KG1 (cell line): ENCODE results near the gene ANO2.
"Not testable (repeated sequence)": the region's sequence is repeated elsewhere in the genome, so short reads cannot be mapped to it uniquely, and the experiment has no call there.

Experiments
- DNase-seq: peaks from one replicate; lab custom pipeline; 2025; lab: John Stamatoyannopoulos, UW

Gene ANO2

DNA sequence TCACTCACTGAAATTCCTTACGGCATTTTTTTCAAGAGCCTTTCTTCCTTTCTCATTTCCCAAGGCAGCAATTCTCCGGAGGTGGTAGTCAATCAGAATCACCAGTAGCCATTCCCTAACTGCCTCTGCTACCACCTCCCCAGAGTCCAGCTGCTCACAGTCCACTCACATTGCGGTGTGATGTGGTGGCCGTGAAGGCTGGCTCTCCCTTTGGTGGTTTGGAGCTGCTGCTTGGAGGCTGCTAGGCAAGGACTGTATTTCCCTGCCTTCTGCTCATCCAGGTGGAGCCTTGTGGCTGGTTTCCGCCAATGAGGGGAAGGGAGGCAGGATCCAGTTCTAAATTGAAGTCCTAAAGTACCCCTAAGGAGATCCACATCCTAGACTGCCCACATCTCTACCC is 222.0 kb downstream of the ANO2 start:
- no peak for DNase-seq

DNA sequence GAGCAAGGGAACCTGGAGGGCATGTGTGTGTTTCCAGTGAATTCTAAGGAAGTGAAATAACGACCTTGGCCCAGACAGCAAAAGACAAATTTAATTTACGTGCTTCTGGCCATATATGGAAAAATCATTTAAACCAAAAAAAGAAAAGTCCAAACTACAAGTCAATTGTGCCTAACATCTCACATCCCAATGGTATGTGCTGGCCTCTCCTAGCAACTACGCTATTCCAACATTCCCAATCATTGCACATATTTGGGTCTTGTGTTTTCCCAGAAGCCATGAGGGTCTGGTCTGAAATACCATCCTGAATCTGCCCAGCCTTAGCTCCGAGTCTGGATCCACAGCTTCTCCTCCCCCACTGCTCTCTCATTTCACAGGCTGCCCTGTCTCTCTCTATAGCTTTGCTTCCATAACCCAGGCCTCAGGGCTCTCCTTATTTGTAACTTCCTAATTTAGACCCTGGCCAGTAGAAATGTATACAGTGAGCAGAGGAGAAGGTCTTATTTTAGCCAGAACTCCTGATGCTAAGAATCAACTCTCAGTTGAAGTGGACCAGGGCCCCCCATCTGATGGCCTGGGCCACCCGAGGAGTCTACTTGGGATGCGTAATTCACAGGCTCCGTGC is 224.6 kb downstream of the ANO2 start:
- DNase-seq = no peak

DNA sequence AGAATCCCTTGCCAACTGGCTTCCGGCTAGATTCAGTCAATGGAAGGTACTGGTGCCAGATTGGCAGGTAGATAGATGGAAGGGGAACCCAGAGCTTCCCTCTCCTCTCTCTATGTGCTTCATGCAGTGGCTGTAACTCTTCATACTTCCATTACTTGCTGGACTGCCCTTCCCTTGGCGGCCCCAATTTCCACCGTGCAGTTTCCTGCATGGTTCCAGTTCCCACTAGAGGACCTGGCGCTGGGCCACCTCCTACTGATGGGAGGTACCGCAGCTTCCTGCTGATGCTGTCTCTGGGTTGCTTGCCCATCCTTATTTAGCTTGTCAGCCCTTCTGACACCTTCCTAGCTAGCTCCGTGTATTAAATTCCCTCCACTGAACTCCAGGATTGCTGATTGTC is 226.4 kb downstream of the ANO2 start:
- DNase-seq = no peak

DNA sequence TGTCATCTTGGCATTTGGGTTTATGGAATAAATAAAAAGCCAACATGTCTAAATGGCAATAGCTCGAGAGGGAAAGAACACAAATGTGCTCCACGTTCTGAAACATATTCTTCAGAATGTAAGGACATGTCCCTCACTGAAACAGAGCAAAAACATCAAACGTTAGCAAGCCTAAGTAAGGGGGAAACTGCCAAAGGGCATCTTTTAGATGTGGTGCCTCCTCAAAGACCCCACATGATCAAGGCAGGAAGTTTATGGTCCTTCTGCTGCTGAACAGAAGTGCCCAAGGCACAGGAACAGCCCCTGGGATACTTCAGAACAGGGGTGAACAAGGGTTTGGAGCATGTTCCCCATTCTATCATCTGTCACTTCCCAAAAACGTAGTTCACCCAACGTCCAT is 227.0 kb downstream of the ANO2 start:
- DNase-seq = no peak

DNA sequence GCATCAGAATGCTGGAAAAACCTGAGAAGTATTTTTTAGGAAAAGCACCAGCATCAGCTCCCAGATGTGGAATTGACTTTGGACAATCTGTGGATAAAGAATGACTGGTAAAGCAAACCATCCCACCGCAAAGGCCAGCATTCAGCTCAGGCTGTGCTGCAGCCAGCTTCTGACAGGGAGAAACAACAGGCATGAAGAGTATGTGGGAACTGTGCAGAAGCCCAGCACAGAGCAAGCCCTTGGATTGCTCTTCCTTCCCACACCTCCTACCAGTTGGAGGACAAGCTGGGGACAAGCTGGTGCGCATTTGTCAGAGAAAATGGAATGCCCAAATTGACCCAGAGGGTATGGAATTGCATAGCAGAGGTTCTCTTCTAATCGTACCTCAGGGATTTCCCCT is 228.1 kb downstream of the ANO2 start:
- no peak for DNase-seq

DNA sequence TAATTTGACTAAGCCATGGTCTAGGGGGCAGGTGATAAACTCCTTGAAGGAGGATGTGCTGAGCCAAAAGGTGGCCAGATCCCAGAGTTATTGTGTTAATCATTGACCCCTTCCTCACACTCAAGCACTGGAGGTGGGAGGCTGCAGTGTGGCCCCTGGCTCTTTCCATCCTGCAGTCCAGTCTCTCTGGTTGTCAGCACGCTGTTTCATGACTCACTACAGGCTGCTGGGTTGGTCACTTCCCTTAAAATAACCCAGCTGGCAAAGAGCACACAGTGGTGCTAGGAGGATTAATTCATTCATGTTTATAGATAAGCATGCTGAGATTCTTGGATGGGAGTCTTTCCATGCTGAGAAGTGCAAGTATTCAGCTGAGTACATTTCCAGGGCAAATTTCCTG is 228.9 kb downstream of the ANO2 start:
- DNase-seq = no peak

DNA sequence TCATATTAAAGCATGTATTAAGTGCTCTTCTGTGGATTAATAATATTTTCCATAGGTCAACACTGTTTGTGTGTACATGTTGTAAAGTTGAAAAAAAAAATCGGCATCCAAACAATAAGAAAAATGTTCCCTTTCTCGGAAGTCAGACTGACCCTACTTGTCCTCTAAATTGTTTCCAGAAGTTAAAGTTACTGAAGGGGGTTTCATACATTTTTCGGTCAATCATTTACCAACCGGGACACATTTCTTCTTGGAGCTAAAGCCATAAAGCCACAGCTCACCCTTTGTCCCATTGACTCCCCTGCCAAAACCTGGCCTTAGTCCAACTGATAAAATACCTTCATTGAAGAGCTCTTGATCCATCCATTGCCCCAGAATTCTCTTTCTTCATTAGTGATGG is 230.0 kb downstream of the ANO2 start:
- DNase-seq = no peak

DNA sequence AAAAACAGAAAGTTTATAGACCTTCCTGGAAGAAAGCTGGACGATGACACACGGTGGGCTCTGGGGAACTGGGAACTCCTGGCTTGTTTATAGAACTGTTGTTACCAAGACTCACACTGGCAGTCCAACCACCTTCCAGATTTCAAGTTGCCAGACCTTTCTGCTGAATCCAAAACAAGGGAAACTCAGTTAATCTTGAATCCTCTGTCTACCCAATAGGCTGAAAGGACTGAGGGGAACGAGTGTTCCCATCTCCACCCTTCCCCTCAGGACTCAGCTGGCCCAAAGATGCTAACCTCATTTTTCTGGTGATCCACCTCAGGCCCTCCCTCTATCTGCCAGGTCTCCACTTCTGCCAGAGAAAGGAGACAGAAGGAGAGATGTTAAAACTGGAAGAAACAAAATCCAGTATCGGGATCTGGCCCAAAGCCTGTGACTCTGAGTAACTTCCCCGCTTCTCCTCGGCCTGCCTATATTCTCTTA is 231.4 kb downstream of the ANO2 start:
- no peak for DNase-seq

DNA sequence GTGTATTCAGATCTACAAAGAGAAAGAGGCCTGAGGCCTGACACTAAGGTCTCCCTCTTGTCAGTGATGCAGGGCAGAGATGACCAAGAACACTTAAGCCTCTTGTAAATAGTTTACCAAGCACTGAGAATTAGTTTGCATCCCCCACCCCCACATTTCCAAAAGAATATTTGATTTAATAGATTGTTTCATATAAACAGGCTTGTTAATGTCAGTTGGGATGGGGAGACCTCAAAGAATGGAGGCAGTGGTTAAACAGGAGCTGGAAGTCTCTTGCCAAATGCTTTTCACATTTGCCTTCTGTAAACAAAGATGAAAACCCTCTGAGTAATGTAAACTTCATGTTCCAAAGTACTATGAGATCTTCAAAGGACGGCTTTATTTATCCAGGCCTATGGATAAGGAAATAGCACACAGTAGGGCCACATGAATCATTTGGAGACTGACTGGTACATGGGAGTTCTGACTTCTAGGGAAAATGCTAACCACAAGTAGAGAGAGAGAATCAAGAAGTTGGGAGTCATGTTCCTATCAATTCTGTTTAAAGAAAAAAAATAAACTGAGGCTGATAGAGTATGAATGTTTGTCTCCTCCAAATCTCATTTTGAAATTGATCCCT is 234.7 kb downstream of the ANO2 start:
- DNase-seq = no peak

DNA sequence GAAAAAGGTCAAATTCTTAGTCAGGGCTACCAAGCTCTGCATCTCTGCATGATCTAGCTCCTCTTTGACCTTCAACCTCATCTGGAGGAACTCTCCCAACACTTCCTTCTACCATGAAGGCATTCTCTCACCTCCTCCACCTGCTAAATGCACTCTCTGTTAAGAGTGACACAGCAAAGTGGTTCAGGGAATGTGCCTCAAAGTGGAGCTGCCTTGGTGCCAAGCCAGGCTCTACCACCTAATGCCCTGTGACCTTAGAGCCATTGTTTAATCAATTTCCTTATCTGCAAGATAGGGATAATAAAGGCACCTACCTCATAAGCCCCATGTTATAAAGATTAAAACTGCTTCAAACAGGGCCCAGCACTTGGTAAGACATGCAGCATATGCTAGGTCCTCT is 236.7 kb downstream of the ANO2 start:
- no peak for DNase-seq

DNA sequence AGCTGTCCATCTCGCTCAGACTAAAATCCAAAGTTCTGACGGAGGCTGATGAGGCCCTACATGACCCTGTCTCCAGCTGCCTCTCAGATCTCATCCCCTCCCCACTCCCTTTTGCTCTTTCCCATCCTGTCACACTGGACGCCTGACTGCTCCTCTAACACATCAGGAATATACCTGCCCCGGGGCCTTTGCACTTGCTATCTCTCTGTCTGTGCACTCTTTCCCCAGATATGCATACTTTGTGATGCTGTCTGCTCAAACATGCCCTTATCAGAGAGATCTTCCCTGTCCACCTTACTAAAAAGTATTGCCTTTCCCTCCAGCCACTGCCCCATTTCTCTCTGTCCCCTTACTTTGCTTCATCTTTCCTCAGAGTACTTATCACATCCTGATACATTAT is 238.8 kb downstream of the ANO2 start:
- no peak for DNase-seq

DNA sequence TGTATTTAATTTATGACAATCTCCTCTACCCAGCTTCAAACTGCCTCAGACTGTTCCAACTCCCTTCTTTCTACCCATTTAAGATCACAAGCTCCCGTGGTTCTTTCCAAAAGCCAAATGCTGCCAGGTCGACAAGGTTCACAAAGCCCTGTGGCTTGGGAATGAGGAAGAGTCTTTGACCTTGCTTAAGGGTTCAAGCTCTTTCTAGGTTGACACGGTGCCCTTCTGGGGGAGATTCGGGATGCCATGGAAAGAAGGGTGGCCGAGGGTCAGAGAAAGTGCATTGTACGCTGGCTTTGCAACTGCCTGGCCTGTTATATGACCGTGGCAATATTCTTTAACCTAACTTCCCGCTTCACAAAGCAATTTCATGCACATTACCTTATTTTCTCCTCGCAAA is 239.3 kb downstream of the ANO2 start:
- no peak for DNase-seq

DNA sequence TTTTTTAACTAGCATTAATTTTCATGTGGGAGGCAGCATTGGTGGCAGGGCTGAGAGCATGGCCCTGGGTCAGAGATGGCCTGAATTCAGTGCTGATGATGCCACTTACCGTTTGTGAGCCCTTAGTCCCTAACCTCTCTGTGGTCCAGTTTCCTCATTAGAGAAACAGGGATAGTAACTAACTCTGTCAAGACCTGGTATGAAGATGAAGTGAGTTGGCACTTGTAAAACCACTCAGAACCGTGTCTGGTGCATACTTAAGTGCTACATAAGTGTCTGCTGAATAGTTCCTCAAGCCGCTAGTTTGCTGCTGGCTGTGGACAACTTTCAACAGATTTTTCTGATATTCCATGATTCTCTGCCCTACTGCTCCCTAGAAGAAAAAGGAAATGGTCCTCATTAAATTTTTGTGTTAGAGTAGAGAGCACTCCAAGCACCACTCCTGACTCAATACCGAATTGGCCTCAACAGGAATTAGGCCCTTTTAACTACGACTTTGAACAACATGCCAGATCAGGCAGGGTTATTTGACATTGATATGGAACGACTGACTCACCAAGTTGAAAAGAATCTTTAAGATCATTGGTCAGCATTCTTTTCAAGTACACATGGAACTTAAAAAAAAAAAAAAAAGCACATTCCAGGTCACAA is 250.2 kb downstream of the ANO2 start:
- no peak for DNase-seq

DNA sequence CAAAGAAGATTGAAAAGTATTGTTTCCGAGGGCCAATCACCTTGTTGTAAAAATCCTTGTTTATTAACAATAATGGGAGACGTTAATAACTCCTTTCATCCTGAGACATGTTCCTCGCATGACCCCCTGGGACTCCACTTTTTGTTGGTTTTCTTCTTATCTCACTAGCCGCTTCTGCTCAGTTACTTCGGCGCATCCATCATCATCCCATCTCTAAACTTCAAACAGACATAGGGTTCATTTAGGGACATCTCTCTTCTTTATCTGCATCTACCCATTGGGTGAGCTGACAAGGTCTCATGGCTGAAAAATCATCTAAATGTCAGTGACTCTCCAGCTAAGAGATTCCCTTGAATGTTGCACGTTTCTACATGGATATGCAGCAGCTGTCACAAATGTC is 252.2 kb downstream of the ANO2 start:
- DNase-seq = no peak

DNA sequence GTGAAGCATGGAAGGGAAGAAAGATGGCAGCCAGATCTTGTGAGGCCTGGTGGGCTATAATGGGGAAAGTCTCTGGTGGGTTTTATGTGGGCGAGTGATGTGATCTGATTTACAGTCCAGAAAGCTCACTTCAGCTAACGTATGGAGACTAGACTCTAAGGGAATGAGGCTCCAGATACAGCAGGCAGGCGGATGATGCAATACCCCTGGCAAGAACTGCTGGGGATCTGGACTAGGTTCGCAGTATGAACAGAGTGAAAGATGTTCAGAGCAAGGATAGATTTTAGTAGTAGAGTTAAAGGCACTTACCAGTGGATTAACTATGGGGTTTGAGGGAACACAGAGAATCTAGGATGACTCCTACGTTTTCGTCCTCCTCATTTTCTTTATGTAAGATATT is 253.1 kb downstream of the ANO2 start:
- DNase-seq = no peak

DNA sequence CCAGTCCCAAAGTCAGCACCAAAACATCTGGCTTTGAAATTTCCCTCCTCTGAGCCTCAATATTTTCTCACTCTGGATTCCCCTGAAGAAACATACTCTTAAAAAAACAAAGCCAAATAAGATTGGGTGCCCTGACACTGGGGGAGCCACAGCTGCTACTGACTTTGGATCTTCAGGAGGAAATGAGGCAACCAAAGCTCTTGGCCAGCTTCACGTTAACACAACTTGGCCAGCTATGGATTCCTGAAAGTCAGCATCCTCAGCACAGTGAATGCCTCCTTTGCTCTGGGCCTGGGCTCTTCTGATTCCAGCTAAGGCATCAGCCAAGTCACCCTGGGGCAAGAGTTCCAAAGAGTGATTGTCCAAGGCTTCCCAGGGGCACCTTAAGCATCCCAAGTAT is 254.8 kb downstream of the ANO2 start:
- DNase-seq = no peak

DNA sequence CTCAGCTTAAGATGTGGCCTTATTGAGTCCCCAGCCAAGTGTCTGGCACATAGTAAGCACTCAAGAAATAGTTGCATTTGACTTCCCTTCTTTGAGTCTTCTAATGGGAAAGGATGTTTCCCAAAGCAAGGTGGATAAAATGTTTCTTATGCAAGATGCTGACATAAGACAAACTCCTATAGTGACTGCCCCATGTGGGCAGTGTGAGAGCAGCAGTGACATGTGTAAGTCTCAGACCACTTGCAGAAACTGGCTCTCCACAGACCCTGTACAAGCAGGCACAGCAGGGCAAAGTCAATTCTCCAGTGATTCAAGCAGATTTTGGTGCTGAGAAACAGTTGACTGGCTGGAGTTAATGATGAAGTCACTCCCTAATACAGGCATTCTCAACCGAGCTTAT is 255.3 kb downstream of the ANO2 start:
- DNase-seq = no peak

DNA sequence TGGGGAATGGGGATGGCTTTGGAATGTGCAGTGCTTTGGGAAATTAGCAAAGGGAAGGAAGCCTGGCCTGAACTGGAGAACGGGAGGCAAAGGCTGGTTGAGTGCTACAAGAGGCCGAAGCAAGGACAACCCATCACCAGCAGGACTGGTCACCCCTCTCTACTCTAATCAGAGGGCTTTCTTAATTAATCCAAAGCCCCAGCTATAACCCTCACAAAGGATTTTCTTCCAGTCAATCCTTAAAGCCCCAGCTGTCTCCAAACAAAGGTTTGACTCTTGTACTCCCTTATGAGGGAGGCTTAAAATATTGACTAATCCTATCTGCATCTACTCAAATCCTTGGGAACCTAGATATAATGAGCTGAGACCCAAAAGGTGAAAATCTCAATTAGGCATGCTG is 256.8 kb downstream of the ANO2 start:
- no peak for DNase-seq

DNA sequence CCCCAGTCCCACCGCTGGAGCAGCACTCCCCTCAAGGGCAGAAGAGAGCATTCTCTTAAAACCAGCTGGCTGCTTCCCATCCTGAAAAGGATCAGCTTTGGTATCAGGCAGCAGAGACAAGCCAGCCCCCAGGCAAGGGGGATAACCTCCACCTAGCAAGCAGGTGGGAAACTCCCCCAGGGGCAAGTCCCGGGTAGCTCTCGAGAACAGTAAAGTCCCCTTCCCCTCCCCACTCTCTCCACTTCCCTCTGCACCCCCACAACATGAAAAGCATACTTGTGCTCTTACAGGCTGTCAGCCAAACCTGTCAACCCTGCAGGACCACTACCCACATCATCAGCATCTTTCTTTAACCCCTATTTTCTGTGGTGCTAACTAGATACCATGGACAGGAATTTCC is 259.1 kb downstream of the ANO2 start:
- DNase-seq = no peak

DNA sequence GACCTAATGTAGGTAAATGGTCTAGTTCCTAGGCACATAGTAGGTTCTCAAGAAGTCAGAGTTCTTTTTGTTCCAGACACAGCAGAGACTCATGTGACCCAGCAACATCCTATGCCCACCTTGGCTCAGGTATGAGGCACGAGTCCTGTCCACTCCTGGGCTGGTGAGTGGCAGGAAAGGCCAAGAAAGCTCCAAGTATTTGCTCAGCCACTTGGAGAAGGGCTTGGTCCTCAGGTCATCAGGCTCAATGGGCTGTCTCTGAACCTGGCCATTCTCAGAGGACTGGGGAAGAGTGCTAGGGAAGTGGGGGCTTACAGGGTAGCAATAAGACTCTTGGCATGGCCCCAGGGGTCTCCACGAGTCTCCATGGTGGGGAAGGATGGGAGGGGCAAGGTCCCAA is 260.1 kb downstream of the ANO2 start:
- no peak for DNase-seq

DNA sequence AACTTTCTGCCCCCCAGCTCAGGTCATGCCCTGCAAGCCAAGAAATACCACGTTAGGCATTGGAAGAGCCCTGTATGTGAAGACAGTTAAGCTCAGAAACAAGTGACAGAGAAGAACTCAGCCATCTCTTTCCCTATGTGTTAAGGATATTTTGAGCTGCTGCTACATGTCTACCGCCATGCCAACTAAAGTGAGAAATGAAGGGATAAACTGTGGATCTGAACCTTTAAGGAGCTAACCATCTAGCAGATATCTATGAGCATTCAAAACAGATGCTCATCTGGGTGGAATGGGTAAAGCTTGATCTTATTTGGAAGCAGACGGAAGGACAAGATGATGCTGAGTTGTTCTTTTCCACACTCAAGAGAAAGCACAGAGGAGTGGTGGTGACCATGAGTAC is 262.5 kb downstream of the ANO2 start:
- DNase-seq = no peak

DNA sequence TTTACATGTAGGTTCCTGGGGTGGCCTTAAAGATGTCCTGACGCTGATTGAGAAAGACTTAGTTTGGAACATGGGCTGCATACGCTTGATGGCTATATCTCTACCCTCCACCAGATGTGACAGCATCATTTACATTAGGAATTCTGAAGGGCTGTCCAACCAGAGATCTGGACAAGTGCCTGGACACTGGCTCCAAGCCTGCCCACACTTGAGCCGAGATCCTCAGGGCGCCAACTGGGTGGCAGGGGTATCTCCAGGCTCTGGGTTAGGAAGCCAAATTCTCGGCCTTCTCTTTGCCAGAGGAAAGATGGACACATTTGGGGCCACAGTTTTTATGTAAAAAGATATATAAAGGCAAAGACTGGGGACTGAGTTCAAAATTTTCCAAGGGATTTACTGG is 266.9 kb downstream of the ANO2 start:
- DNase-seq = no peak

DNA sequence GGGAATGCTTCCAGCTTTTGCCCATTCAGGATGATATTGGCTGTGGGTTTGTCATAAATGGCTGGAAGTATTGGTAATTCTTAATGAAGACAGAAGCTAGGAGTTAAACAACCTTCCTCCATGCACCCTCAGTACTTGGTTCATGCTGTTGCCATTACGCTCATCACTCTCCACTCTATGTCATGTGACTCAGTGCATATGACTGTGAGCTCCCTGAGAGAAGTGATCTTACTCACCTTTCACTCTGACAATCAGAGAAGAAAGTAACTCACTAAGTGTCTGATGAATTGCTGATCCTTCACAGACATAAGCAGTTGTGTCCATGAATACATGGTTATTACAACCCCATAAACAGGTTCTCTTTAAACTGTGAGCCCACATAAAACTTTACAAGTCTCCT is 275.4 kb downstream of the ANO2 start:
- not testable (repeated sequence) for DNase-seq

DNA sequence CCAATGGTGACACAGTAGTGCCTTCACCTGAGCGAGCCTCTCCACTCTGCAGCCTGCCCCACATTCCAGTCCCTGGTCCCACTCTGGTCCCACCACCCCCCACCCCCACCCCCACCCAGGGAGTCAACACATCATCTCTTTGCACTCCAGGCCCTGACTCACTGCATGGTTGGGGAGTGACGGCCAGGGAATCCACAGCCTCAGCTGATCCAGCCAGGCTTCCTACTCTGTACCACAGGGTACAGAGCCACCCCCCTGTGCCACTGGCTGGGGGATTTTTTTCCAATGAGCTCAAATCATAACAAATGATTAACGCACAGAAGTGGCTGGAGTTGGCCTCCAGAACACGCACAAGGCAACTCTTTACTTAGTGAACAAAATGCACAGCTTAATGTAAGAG is 279.4 kb downstream of the ANO2 start:
- DNase-seq = no peak
